NCI-H2171 treated with DMSO at 0.1 percent for 48 hours (cell line): Measurements from ENCODE around the gene ANKRD13B.

Experiments used
- DNase-seq: peaks from one replicate; lab custom pipeline; 2025; lab: John Stamatoyannopoulos, UW

The ANKRD13B gene

GRCh38 chr17:29568331-29569244, 24.3 kb upstream of the ANKRD13B start, which contains the start of gene TP53I13:
TSS of gene TP53I13 (plus strand) at chr17:29568701. CDS start at chr17:29568759, 58 bp downstream.
- DNase-seq, result peak; percentile 87

- no peak for DNase-seq
Measured at GRCh38 chr17:29569245-29569950, 23.5 kb upstream of the ANKRD13B start.

GRCh38 chr17:29570521-29570920, 22.4 kb upstream of the ANKRD13B start:
- no peak for DNase-seq

GRCh38 chr17:29571486-29571882, 21.4 kb upstream of the ANKRD13B start:
- no peak for DNase-seq

- no peak for DNase-seq
Measured at GRCh38 chr17:29571883-29572681, 20.9 kb upstream of the ANKRD13B start.

- DNase-seq, result no peak
Measured at GRCh38 chr17:29572691-29573557, 20.0 kb upstream of the ANKRD13B start.

GRCh38 chr17:29573558-29573869, 19.4 kb upstream of the ANKRD13B start:
- no peak for DNase-seq

GRCh38 chr17:29573871-29574731, 18.8 kb upstream of the ANKRD13B start:
- DNase-seq, result no peak

- DNase-seq, result no peak
Measured at GRCh38 chr17:29574732-29575510, 18.0 kb upstream of the ANKRD13B start.

- DNase-seq, result no peak
Measured at GRCh38 chr17:29575511-29576213, 17.3 kb upstream of the ANKRD13B start.

GRCh38 chr17:29576214-29577000, 16.5 kb upstream of the ANKRD13B start:
- no peak for DNase-seq

- no peak for DNase-seq
Measured at GRCh38 chr17:29577001-29577370, 15.9 kb upstream of the ANKRD13B start.

GRCh38 chr17:29577385-29578211, 15.3 kb upstream of the ANKRD13B start:
- no peak for DNase-seq

- no peak for DNase-seq
Measured at GRCh38 chr17:29578626-29579485, 14.1 kb upstream of the ANKRD13B start.

GRCh38 chr17:29579866-29580771, 12.8 kb upstream of the ANKRD13B start:
- peak; percentile 86 for DNase-seq
